GM18505 (cell line): ENCODE data around the gene SPINDOC.

Experiments
- ATAC-seq: cut with Tn5 transposase; IDR thresholded peaks from one replicate; pipeline ENCODE4 v1.9.1; 2021; ENCODE audit not compliant: unreplicated experiment
- POLR2A ChIP-seq: IDR thresholded peaks from 4 replicates; pipeline ENCODE4 v1.6.1; 2011; ENCODE audit warnings: borderline replicate concordance; ENCODE audit not compliant: insufficient read depth, insufficient read length; ENCODE audit errors: extremely low read depth

The SPINDOC gene

GRCh38 chr11:63813035-63813562 is at the start of gene SPINDOC:
Gene SPINDOC, plus strand, starts transcription at chr11:63813456. Its CDS starts 231 bp downstream, at chr11:63813687.
- peak; percentile 75 for ATAC-seq
- peak; percentile 84 for TF ChIP-seq POLR2A

- no peak for TF ChIP-seq POLR2A
- no peak for ATAC-seq
These were observed 49.5 kb upstream of the SPINDOC start for GRCh38 chr11:63763496-63764339.

GRCh38 chr11:63764340-63764678 is 48.9 kb upstream of the SPINDOC start:
- ATAC-seq: no peak
- no peak for TF ChIP-seq POLR2A

- no peak for ATAC-seq
- no peak for TF ChIP-seq POLR2A
These were observed 48.3 kb upstream of the SPINDOC start for GRCh38 chr11:63764679-63765647.

GRCh38 chr11:63765688-63766241 is 47.5 kb upstream of the SPINDOC start:
- TF ChIP-seq POLR2A: no peak
- no peak for ATAC-seq

GRCh38 chr11:63766531-63767235 is 46.6 kb upstream of the SPINDOC start:
- no peak for TF ChIP-seq POLR2A
- no peak for ATAC-seq

- no peak for TF ChIP-seq POLR2A
- no peak for ATAC-seq
These were observed 46.0 kb upstream of the SPINDOC start for GRCh38 chr11:63767267-63767564.

GRCh38 chr11:63767565-63768236 is 45.6 kb upstream of the SPINDOC start:
- ATAC-seq: no peak

GRCh38 chr11:63768237-63769041 is 44.8 kb upstream of the SPINDOC start, which contains the start of gene ZFTA:
Gene ZFTA, minus strand, starts transcription at chr11:63768775. Its CDS starts 153 bp downstream, at chr11:63768622.
- no peak for TF ChIP-seq POLR2A
- ATAC-seq: peak; percentile 50

More at GRCh38 chr11:63767565-63768236, 45.6 kb upstream of the SPINDOC start:
- TF ChIP-seq POLR2A: peak; percentile 11

GRCh38 chr11:63769042-63769713 is 44.1 kb upstream of the SPINDOC start:
- no peak for TF ChIP-seq POLR2A

More at GRCh38 chr11:63769042-63769713, 44.1 kb upstream of the SPINDOC start:
- ATAC-seq: peak; percentile 37
